Measurements from ENCODE around the gene POLDIP3.

GRCh38 chr22:42642806-42643633 is 28.3 kb upstream of the POLDIP3 start:
- TF ChIP-seq CTCF (IDR thresholded peaks at IDR 0.05) = no peak
- no peak for TF ChIP-seq POLR2A (IDR thresholded peaks at IDR 0.05)
